Measurements from ENCODE around the gene LRRFIP1.

DNA sequence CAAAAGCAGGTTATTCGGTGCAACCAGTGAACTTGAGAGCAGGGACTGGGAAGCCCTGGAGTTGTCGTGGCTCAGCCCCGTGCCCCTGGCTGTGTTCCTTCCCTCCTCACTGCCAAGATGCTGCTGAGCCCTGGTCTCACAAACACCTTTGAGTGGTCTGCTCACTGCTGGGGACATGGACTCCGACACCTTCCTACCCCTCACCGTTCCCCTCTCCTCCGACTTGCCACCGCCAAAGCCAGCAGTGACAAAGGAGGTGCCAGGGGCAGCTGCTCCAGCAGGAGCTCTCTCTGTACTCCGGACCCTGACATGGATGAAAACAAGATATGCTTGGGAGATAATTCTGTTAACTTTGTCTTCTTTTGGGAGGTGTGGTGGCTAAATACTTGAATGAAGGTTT is 17.9 kb downstream of the LRRFIP1 start:
- no peak for TF ChIP-seq POLR2AphosphoS5 (IDR thresholded peaks at IDR 0.05)
- TF ChIP-seq, protein P1, sequence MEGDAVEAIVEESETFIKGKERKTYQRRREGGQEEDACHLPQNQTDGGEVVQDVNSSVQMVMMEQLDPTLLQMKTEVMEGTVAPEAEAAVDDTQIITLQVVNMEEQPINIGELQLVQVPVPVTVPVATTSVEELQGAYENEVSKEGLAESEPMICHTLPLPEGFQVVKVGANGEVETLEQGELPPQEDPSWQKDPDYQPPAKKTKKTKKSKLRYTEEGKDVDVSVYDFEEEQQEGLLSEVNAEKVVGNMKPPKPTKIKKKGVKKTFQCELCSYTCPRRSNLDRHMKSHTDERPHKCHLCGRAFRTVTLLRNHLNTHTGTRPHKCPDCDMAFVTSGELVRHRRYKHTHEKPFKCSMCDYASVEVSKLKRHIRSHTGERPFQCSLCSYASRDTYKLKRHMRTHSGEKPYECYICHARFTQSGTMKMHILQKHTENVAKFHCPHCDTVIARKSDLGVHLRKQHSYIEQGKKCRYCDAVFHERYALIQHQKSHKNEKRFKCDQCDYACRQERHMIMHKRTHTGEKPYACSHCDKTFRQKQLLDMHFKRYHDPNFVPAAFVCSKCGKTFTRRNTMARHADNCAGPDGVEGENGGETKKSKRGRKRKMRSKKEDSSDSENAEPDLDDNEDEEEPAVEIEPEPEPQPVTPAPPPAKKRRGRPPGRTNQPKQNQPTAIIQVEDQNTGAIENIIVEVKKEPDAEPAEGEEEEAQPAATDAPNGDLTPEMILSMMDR (IDR thresholded peaks at IDR 0.05; ENCODE audit: poor library complexity, severe bottlenecking): no peak
- TF ChIP-seq EZH2 (IDR thresholded peaks at IDR 0.05; ENCODE audit: borderline replicate concordance, insufficient read depth, low read length, poor library complexity, severe bottlenecking): no peak
- TF ChIP-seq, protein P2, sequence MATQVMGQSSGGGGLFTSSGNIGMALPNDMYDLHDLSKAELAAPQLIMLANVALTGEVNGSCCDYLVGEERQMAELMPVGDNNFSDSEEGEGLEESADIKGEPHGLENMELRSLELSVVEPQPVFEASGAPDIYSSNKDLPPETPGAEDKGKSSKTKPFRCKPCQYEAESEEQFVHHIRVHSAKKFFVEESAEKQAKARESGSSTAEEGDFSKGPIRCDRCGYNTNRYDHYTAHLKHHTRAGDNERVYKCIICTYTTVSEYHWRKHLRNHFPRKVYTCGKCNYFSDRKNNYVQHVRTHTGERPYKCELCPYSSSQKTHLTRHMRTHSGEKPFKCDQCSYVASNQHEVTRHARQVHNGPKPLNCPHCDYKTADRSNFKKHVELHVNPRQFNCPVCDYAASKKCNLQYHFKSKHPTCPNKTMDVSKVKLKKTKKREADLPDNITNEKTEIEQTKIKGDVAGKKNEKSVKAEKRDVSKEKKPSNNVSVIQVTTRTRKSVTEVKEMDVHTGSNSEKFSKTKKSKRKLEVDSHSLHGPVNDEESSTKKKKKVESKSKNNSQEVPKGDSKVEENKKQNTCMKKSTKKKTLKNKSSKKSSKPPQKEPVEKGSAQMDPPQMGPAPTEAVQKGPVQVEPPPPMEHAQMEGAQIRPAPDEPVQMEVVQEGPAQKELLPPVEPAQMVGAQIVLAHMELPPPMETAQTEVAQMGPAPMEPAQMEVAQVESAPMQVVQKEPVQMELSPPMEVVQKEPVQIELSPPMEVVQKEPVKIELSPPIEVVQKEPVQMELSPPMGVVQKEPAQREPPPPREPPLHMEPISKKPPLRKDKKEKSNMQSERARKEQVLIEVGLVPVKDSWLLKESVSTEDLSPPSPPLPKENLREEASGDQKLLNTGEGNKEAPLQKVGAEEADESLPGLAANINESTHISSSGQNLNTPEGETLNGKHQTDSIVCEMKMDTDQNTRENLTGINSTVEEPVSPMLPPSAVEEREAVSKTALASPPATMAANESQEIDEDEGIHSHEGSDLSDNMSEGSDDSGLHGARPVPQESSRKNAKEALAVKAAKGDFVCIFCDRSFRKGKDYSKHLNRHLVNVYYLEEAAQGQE (IDR thresholded peaks at IDR 0.05; ENCODE audit: borderline replicate concordance): no peak
- TF ChIP-seq RAD21 (conservative IDR thresholded peaks at IDR 0.05): no peak
- no peak for TF ChIP-seq TAF1 (IDR thresholded peaks at IDR 0.05; ENCODE audit: low read depth)
- TF ChIP-seq MXI1 (conservative IDR thresholded peaks at IDR 0.05; ENCODE audit: poor library complexity, severe bottlenecking): no peak
- TF ChIP-seq SMC3 (conservative IDR thresholded peaks at IDR 0.05; ENCODE audit: poor library complexity): no peak
